Epithelial cell of proximal tubule (primary cell): ENCODE measurements around the gene UMAD1. TPM values are rescaled to one million over a fixed set of nuclear protein-coding genes. Genes with fewer than 3 reads are reported as not detected.

Source experiments
- DNase-seq: peaks from one replicate; pipeline ENCODE4 v3.0.0-alpha.2; 2011; ENCODE audit warnings: low read depth
- H3K4me3 ChIP-seq: 2 replicates; pipeline ENCODE4 v1.5.1; 2011; ENCODE audit warnings: low read depth, mild to moderate bottlenecking, low read length
- total RNA-seq: library from RNA; depleted of rRNA; stranded (reverse); fragments of >200 nt; gene quantifications from 2 replicates; pipeline ENCODE4 v1.2.3, GENCODE V29; 2015
- TF ChIP-seq, protein P1 (sequence below): conservative IDR thresholded peaks from 2 replicates; pipeline ENCODE4 v1.5.1; 2012; ENCODE audit warnings: low read depth, mild to moderate bottlenecking, low read length

UMAD1 gene
- total RNA-seq, 1 donor from 2014 or later: 9.7 TPM

DNA sequence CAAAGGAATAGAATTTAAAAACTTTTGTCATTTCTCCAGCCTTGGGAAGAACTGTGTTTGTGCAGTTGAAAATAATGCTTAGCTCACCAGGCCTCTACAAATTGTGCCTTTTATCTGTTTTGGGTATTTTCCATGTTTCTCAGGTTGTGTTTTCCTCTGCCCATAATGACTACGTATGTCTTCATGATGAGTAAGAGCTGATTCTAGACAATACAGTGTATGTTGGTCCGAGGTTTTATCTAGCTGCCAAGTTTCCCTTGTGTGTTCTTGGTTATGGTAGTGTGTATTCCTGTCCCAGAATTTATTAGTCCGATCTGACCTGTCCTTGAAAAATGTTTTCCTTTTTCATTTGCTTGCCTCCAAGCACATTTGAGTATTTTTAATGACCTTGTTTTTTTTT is 244.3 kb downstream of the UMAD1 start:
- H3K4me3 ChIP-seq: no peak overlapping the region
- TF ChIP-seq, protein P1, sequence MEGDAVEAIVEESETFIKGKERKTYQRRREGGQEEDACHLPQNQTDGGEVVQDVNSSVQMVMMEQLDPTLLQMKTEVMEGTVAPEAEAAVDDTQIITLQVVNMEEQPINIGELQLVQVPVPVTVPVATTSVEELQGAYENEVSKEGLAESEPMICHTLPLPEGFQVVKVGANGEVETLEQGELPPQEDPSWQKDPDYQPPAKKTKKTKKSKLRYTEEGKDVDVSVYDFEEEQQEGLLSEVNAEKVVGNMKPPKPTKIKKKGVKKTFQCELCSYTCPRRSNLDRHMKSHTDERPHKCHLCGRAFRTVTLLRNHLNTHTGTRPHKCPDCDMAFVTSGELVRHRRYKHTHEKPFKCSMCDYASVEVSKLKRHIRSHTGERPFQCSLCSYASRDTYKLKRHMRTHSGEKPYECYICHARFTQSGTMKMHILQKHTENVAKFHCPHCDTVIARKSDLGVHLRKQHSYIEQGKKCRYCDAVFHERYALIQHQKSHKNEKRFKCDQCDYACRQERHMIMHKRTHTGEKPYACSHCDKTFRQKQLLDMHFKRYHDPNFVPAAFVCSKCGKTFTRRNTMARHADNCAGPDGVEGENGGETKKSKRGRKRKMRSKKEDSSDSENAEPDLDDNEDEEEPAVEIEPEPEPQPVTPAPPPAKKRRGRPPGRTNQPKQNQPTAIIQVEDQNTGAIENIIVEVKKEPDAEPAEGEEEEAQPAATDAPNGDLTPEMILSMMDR: no peak
- DNase-seq: no peak

DNA sequence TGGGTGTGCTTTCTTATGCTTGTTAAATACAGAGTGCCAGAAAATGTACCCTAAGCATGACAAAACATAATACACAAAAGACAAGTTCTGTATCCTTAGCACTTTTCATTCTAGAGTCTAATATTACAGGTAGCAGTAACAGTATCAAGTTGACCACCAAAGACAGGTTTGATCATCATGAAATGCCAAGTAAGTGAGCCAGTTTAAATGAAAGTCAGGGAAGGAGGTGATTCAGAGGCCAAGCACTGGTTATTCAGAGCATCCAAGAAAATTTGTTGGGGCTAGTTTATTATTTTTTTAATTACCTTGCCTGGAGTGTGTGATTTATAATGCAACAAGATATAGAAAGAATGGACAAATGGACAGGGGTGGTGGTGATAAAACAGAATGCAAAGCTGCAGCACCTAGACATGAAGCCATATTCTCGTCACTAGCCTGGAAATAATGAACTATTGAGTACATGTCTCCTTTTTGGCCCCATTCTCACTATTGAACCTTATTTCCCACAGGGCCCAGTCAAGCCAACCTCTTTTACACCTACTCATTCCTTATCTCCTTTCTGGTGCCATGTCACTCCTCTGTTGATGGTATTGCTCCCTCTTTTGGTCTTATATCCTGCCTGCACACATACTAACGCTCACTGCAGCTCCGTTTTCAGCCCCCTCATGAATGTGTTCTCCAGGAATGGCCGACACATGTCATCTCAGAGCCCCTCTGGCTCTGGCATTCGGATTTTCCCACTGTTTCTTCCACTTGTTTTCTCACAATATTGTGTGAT is 249.4 kb downstream of the UMAD1 start:
- TF ChIP-seq, protein P1: no peak
- no peak for DNase-seq
- no peak overlapping the region for H3K4me3 ChIP-seq

DNA sequence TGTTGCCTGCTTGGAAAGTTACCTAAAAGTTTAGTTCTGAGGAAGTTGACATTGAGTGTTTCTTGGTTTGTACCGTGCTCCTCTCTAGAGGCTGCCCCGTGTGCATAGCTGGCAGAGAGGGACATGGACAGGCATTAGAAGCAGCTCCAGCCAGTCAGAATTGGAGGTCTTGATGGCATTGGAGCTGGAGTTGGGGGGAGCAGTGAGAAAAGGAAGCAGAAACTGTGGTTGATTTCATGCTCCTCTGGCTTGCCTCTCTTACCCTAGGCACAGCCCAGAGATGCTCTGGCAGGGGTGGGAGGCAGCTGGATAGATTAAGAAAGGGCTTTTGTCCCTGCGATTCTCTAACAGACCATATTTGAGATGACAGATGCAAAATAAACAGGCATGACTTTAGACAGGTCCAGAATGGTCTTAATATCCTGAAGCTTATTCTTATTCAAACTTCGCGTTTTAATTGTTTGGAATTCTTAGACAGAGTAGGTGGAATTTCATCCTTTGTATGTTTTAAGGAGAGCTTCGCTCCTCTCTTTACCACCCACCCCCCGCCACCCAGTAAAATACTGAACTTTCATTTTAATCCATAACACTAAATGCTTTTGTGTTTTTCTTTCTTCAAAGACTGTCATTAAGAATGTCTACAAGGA is 254.6 kb downstream of the UMAD1 start:
- H3K4me3 ChIP-seq: no peak overlapping the region

DNA sequence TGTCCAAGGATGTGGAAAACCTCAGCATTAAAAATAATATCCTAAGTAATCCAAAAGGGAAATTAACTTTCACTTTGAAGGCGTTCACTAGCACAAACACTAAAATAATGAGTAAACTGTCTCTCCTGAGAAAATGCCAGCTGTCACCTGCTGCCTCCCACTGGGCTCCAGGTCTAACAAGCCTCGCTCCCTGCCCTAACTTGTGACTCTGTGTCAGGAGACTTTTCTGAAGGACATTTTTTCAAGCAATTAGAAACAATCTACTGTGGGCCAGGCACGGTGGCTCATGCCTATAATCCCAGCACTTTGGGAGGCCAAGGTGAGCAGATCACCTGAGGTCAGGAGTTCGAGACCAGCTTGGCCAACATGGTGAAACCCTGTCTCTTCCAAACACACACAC is 255.2 kb downstream of the UMAD1 start:
- H3K4me3 ChIP-seq: no peak overlapping the region
- DNase-seq: no peak
- TF ChIP-seq, protein P1: no peak

More for the DNA sequence above, 254.6 kb downstream of the UMAD1 start:
- TF ChIP-seq, protein P1: no peak
- DNase-seq: no peak

DNA sequence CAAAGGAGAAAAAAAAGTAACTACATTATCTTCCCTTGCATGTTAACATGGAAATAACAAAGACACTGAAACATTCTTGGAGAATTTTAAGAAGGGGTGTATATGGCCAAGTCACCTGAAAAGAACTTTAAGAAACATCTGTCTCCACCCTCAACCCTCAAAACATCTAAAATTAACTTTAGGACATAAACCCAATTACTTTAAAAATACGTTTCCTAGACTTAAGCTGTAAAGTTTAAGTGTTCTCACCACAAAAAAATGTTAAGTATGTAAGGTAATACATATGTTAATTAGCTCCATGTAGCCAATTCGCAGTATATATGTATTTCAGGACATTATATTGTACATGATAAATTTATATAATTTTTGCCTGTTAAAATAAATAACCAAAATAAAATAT is 257.0 kb downstream of the UMAD1 start:
- no peak overlapping the region for H3K4me3 ChIP-seq
- TF ChIP-seq, protein P1: no peak
- no peak for DNase-seq

DNA sequence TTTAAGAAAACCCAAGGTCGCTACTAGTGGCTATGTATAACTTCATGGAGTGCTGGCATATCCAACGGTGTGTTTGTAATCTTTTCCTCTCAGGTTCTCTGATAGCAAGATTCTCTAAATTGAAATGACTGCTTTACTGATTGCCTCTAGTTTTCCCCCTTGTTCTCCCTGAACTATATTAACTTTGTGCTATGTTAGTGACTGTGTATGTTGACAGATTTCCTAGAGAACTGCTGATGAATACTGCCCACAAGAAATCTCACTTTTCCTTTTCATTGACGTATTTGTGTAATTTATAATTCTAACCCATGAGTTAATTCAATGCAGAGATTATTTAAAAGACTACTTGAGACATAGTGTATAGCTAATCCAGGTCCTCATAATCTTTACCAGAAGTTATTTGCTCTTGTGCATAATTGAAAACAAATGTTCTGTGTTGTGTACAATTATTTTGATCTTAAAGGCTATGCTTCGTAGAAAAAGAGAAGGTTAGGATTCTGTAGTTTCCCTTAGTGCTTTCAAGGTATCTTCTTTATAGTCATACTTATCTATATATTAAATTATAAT is 257.5 kb downstream of the UMAD1 start:
- TF ChIP-seq, protein P1: no peak
- no peak for DNase-seq
- H3K4me3 ChIP-seq: no peak overlapping the region

DNA sequence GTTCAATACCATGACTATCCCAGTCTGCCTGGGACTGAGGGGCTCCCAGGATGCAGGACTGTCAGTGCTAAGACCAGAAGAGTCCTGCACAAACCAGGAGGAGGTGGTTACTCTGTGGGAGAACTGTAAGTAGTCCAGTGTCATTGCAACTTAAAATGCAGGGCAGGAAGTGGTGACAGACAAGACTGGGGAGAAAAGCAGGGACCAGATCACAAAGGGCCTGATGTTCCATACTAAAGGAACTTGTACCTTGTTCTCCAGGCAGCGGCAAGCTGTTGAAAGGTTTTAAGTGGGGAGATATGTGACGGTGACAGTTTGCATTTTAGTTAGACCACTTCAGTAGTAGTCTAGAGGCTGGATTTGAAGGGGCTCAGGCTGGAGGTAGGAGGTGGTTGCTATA is 262.3 kb downstream of the UMAD1 start:
- TF ChIP-seq, protein P1: no peak
- no peak for DNase-seq
- no peak overlapping the region for H3K4me3 ChIP-seq
